Right lobe of liver (tissue), 4 donors: ENCODE measurements around the gene NEK10.

Experiments
- POLR2A ChIP-seq: fragments of 450-650 bp; IDR thresholded peaks from one replicate; pipeline ENCODE4 v1.6.1; 2017; ENCODE audit warnings: antibody characterized with exemption, mild to moderate bottlenecking
- TF ChIP-seq, protein P1 (sequence below), 4 donors: fragments of 200-600 bp in 3 of 4; fragments of 450-650 bp in 1 of 4; IDR thresholded peaks; one replicate each; pipeline versions ENCODE4 v1.5.1 to v1.8.0; 2016 to 2022; ENCODE audit warnings: antibody characterized with exemption in 4 of 4, mild to moderate bottlenecking in 2 of 4
- donor health status: DM: no; HTN: no; CAD: no.
- donor health status: DM: no; HTN: no; CAD: no.
- donor health status: DM: no; HTN: yes; CAD: no.

DNA sequence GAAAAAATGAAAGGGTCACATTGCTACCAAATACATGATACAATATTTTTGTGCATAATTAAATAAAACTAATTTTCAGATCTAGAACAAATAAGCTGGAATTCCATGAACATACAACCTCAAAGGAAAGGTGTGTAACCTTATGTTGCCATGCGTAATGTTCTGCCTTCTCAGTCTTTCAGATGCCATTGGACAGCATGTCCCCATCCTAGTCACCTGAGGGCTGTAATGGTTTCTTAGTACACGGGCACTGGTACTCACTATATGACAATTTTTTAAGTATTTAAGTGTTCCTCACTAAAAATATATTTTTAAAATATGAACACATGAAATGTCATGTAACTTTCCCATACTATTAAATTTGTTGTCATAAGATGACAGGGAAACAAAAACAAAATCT, 24.1 kb downstream of the NEK10 start:
- TF ChIP-seq, protein P1, sequence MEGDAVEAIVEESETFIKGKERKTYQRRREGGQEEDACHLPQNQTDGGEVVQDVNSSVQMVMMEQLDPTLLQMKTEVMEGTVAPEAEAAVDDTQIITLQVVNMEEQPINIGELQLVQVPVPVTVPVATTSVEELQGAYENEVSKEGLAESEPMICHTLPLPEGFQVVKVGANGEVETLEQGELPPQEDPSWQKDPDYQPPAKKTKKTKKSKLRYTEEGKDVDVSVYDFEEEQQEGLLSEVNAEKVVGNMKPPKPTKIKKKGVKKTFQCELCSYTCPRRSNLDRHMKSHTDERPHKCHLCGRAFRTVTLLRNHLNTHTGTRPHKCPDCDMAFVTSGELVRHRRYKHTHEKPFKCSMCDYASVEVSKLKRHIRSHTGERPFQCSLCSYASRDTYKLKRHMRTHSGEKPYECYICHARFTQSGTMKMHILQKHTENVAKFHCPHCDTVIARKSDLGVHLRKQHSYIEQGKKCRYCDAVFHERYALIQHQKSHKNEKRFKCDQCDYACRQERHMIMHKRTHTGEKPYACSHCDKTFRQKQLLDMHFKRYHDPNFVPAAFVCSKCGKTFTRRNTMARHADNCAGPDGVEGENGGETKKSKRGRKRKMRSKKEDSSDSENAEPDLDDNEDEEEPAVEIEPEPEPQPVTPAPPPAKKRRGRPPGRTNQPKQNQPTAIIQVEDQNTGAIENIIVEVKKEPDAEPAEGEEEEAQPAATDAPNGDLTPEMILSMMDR (IDR thresholded peaks at IDR 0.05), result no peak
- TF ChIP-seq POLR2A, result no peak
